NCI-H2227 treated with DMSO at 0.1 percent for 48 hours (cell line): ENCODE data around the gene RNU6-7.

Source experiments
- DNase-seq: peaks from one replicate; lab custom pipeline; 2025; lab: John Stamatoyannopoulos, UW

The RNU6-7 gene

DNA sequence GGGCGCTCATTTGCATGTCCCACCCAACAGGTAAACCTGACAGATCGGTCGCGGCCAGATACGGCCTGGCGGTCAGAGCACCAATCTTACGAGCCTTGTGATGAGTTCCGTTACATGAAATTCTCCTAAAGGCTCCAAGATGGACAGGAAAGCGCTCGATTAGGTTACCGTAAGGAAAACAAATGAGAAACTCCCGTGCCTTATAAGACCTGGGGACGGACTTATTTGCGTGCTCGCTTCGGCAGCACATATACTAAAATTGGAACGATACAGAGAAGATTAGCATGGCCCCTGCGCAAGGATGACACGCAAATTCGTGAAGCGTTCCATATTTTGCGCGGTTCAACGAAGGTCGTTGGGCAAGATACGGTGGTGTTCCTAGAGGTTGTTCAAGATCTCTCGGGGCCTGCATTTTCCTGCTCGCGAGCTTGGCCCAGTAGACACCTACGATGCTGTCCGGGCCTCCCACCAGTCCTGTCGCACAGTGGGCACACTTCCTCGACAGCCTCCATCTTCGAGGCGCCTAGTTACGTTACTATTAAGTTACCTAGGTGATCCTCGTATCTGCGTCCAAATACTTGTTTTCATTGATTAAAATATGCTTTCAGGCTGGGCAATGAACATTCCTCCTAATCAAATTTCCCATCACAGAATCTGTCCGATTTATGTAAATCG is at the start of gene RNU6-7:
RNU6-7 (plus strand) TSS at position 230 of the 675 bp plus-strand sequence.
- DNase-seq: peak; percentile 78

DNA sequence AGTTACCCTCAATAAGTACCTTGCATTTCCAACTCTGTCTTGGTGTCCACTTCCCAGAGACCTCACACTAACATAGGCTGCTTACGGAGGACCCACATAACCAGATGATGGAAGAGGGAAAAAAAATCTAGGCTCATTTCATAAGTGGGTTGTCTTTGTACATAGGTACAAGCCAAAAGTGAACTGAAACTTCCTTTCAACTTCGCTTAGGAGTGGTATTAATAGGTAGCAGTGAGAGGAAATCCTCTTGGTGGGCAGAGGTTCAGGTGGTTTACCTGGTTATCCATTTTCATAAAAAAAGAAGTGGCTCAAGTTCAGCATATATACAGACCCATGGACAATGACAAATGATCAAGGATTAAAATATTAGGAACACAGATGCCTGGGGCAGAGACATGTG is 35.8 kb upstream of the RNU6-7 start:
- DNase-seq: no peak

DNA sequence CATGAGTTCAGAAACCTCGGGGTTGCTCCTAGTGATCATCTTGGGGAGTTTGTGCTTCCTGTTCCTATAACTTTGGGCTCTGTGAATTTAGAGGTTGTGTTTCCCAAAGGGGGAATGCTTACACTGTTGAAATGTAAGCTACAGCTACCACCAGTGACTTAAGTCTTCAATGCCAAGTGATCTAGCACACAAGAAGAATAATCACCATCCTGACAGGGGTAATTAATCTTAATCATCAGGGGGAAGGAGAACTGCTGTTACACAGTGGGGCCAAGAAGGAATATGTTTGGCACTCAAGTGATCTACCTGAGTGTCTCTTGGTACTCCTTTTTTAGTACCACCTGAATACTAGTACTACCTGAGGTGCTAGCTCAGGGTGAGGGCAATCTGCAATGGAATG is 34.9 kb upstream of the RNU6-7 start:
- no peak for DNase-seq

DNA sequence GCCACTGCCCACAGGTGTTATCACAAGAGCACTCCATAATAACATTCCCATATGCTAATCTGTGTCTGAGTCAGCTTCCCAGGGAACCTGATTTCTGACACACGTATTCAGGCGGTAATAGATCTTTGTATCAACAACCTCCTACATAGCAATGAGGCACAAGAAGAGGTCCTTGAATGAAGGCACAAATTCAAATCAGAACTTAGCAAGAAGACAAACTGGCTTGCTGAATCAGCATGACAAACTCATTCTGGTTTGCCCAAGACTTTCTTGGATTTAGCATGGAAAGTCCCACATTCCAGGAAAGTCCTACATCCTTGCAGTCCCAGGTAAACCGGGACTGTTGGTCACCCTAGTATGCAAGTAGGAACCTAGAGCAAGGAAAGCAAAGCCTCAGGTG is 33.9 kb upstream of the RNU6-7 start:
- no peak for DNase-seq

DNA sequence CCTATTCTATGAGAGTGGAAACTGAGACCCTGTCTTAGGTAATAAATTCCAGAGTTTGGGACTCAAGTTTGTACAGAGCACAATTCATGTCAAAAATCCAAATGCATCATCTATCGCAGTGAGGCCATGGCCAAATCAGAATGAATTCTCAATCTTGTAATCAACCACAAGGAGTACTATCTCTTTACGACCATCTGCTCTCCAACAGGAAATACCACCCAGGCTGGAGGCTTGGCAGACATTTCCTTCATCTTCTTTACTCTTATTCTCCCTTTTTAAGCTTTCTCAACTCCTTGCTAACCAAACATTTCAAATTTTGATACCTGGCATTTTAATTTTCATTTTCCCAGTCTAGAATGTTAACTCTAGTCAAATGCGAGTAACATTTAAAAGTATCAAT is 32.7 kb upstream of the RNU6-7 start:
- DNase-seq: no peak

DNA sequence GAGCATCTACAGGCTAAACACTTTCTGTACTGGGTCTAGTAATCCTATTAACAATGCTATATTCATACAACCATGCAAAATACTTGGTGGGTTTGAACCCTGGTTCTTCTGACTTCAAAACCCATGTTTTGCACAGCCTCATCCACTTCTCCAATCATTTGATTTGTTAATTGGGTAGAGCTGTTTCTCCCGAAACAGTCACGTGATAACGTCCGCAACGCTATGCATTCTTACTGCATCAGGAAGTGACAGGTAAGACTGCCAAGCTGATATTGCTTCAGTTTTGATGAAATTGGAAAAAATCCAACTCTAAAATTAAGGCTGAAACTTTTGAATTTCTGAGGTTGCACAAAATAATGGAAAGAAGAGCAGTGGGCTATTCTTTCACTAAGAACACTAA is 30.4 kb upstream of the RNU6-7 start:
- DNase-seq: peak; percentile 15

DNA sequence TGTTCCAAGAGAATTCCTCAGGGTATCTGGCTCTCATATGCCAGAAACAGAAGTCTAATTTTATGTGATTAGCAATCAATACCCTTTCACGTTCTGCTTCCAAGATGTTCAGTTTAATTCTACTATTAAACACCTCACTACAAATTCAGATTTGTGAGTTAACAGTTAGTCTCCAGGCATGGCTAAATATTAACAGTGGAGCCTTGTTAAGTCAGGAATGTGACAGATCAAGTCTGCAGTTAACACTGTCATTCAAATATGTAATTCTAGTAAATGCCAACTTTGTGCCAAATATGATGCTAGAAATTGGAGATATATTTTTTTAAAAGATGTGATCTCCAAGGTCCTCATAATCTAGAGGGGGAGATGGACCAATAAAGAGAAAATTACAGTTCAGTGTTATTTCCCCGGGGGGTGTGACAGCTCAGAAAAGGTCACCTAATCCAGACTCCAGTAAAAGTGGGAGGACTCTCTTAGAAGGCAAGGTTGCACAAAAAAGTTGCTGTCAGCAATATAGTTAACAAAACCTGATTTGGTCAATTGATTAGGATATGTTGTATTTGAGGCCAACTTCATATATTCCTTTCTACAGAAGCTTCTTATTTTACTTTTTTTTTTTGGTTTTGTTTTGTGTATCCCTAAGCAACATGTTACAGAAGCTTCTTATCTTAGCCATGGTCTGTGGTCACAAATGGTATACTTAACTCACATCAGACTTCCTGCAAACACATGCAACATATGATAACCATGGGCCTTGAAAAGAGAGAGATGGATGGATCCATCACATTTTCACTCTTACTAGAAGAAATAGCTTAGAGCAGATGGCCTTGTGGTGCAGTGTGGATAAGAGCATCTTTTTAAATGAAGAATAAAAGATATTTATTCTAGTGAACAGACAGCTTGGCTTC is 18.4 kb upstream of the RNU6-7 start:
- no peak for DNase-seq

DNA sequence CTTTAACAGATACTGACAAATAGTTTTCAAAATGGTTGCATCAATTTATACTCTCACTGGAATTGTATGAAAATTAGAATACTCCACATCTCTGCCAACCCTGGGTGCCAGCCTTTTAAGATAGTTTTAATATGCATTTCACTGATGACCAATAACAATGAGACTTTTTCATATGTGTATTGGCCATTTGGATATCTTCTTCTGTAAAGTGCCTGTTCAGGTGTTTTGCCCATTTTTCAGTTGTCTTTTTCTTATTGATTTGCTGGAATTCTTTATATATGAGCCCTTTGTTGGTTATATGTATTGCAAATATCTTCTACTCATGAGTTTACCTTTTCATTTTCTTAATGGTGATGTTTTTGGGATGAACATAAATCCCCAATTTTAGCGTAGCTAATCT is 16.7 kb upstream of the RNU6-7 start:
- no peak for DNase-seq

DNA sequence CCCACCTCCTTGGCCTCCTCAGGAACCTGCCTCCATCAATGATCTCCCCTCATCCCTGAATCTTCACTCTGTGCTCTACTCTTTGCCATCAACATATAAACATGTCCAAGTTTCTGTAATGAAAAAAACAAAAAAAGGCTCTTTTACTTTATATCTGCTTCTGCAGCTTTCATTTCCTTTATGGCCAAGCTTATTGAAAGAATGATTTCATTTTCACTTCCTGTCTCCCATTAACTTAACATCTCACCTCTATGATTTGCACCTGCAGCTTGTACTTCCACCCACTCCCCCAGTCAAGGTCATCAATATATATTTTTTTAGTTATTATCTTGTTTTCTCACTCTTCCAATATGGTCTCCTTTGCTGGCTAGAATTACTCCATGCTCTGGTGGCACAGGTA is 15.6 kb upstream of the RNU6-7 start:
- no peak for DNase-seq

DNA sequence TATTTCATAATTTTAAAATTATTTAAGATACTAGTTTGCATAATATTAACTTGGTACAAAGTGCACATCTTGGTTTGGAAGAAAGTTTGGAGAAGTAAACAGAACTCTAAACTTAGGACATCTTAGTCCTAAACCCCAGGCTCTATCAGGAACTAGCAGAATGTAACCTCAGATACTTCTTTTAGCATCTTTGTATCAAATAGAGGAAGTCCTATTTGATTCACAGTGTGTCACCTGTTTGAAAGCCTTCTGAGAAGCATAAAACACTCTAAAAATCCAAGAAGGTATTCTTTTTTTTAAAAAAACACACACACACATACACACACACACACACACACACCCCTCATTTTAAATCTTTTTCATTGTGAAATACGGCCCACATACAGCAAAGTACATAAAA is 12.0 kb upstream of the RNU6-7 start:
- no peak for DNase-seq

DNA sequence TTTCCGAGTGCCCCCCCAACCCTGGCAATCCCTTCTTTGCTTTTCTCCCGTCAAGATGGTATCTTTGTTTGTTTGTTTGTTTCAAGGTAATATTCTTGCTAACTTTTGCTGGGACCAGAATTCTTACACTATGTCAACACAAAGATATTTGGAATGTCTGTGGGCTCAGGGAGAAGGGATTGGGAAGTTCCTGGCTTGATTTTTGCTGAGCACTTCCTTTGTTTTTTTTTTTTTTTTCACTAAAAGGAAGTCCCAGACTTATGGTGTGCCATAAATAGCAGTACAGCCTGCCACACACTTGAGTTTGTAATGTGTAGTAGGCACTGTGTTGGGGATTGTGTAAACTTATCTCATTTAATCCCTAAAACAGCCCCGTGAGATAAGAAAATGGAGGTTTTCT is 11.2 kb upstream of the RNU6-7 start:
- no peak for DNase-seq

DNA sequence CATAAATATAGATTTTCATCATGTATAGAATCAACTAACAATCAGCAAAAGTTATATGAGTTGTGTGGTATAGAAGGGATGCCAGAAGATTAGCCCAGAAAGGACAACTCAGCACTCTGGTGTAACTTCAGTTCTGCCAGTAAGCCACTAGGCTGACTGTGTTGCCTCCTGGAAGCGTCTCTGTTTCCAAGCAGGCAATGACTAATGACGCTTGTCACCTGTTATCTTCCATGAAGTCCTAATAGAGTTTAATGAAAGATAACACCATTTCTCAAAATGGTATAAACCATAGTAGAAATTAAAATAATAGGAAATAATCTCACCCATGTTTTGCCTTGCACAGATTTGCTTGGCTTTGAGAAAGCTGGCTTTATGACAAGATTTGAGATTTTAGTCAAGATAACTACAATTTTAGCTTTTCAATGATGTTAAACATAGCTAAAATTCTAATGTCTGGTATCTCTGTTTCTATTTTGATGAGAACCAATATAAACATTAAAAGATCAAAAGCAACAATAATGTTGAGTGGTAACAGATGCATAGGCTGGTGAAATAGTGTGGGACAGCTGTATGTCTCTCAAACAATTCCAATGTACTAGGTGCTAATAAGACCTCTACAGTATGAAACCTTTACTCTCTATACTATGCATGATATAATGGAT is 9.0 kb upstream of the RNU6-7 start:
- DNase-seq: no peak

DNA sequence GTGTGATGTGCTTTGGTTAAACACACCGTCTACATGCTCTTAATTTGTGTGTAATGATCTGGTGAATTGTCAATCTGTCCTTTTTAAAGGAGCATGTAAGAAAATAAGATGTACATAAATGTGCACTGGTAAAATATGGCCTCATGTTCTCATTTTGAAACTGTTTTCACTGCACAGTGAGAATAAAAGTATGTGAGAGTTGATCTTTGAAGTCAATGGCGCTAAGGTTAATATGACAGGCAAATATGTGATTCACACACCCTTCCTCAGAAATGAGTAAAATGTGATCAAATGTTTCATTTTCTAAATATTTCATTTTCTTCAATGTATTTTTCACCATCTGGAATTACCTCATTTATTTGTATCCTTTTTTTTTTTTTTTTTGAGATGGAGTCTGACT is 8.3 kb upstream of the RNU6-7 start:
- DNase-seq: no peak

DNA sequence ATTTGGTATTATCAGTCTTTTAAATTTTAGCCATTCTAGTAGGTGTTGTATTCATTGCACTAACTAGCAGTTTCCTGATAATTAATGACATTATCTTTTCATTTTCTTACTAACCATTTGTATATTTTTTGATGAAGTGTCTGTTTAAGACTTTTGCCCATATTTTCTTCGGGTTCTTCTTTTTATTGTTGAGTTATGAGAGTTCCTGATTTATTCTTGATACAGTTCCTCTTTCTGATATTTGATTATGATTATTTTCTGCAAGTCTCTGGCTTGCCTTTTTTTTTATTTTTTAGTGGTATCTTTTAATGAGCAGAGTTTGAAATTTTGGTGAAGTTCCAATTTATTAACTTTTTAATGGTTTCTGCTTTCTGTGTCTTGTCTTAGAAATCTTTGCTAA is 6.2 kb upstream of the RNU6-7 start:
- DNase-seq: no peak

DNA sequence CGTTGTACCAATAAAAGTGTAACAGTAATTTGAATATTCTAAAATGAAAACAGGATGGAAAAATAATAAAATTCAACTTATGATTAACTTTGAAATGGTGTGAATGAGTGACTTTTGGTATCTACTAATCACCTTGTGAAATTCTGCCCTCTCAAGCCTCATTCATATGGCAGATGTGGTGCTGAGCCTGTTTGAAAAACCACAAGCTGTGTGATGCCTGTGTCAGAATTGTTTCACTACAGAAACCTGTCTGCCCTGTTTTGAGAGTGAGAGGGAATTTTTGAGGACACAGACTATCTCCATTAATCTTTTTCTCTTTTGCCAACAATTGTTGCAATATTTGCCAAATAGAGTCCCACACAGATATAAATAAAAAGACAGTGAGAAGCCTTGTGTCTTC is 3.9 kb upstream of the RNU6-7 start:
- no peak for DNase-seq

DNA sequence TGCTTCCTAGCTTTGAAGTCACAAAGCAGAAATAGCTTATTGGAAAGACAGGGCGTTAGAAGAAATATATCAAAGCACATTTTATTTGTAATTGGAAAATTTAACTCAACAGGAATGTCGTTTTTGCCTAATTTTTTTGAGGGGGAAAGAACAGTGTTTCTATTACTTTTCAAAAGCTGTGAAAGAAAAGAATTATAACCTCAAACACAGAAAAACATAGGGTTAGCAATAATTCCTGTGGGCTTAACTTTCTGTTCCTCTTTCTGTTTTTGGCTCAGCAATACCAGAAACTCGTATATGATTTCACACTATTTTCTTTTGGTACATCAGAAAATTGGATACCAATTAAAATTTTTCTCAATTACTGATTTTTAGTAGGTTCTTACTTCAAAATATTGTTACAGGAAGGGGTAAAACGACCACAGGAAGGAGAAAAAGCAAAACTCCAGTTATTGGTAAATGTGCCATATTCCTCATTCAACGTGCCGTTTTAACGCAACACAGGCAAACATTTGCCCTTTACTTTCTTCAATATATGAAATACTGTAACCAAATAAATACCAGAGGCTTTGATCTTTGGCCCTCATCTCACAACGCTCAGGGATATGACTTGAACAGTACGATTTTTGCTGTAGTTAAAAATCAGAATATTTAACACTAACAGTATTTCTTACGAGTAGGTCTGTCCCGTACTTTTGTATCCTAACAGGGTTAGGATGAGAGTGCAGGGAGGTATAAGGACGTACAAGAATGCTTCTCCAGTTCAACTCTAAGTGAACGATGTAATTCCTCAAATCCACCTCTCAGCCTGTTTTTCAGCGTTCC is 1.3 kb upstream of the RNU6-7 start:
- DNase-seq: no peak

DNA sequence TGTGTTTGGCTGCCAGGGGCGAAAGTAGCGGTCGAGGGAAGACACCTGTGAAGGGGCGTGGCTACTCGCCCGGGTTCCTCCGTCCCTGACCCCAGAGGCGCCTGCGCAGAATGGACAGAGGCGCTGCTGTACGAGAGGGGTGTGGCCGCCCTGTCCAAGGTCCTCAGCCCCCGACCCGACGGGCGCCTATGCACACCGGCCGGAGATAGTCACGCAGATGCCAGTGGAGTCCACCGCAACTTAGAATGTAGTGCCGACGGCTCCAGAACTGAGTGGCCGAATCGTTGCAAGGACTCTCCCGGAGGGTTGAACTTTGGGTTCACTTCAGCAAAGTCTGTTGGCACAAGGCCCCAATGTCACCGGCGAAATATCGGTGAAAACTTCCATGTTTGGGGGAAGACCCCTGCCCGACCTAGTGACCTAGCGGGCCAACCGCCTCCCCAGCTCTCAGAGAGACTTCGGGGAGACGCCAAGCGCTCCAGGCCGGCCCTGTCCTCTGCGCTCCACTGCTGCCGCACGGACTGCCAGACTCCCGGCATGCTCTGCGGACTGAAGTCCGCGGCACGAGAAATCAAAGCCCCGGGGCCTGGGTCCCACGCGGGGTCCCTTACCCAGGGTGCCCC is 541 bp upstream of the RNU6-7 start:
- DNase-seq: peak; percentile 78

DNA sequence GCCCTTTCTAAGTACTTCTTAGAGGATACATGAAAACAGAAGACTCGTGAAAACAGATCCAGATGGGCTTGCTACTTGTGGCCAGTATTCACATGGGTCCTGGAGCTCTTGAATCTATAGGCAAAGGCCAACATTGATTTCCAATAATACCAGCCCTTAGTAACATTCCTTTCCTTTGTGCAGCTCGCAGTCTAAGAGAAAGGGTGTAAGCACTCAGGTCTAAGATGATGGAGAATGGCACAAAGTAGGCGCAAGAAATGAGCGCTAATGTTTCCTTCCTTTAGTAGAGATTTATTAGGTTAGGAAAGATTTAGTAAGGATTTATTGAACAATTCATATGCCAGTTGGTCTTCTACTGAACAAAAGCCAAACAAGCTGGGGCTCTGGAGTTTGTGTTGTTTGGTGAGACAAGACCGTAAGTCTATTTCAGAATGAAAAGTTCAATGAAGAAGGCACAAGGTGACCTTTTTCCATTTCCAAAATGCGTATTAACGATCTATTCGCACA is 699 bp downstream of the RNU6-7 start:
- DNase-seq: no peak

DNA sequence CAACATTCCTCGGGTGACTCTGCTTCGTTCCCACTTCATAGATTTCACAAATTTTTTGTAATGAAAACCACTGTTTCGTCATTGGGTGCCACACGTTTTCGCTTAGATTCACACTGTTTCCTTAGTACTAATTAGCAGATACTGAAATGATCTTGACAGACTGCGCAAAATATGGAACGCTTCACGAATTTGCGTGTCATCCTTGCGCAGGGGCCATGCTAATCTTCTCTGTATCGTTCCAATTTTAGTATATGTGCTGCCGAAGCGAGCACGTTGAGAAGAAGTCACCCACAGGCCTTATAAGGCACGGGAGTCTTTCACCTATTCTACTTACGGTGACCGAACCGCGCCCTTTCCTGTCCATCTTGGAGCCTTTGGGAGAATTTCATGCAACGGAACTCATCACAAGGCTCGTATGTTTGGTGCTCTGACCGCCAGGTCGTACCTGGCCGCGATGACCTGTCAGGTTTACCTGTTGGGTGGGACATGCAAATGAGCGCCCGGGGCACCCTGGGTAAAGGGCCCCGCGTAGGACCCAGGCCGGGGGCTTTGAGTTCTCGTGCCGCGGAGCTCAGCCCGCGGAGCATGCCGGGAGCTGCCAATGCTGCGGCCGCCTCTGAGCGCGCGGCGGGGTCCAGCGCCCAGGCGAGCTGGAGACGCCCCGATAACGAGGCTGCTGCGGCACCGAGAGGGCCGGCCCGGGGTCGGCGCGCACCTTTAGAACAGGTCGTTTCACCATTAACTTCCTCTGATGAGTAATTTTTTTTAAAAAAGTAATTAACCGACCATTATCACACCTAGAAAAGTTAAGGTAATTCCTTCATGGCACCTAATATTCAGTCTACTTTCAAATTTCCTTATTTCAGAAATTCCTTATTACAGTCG is 1.4 kb downstream of the RNU6-7 start, which contains the start of gene RNU6-8:
RNU6-8 (minus strand) TSS at position 272 of the 885 bp plus-strand sequence.
- DNase-seq: peak; percentile 85

DNA sequence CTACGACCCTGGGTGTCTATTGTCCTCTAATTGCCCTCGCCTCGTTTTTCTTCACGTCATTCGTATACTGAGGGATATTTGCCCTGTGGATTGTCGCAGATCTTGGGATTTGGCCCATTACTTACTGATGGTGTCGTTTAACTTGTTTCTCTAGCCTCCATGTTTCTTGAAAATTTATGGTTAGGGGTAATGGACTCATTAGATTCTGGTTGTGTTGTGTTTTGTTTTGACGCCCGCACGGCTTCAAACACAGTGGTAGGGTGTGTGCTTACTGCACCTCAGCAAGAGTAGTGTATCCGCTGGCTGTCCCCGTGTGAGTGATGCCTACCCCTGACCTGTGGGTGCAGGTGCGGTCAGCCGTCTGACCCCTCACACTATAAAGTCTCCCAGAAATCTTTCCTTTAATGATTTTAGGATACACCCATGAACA is 2.1 kb downstream of the RNU6-7 start:
- no peak for DNase-seq
